Karpas-422 (cell line): ENCODE data around the gene CCDC184. TPM values are rescaled to one million over a fixed set of nuclear protein-coding genes. Genes with fewer than 3 reads are reported as not detected.

Source experiments
- DNase-seq: peaks from one replicate; pipeline ENCODE4 v3.0.0-alpha.2; 2015
- H2AFZ ChIP-seq: fragments of 200-600 bp; sonication (generic); 2 replicates; pipeline ENCODE4 v1.6.1; 2014; ENCODE audit warnings: antibody characterized with exemption, low read length, mixed read lengths
- H3K27ac ChIP-seq: fragments of 200-600 bp; sonication (generic); 2 replicates; pipeline ENCODE4 v1.5.1; 2014; ENCODE audit warnings: mild to moderate bottlenecking, low read length, moderate library complexity
- H3K27me3 ChIP-seq: fragments of 200-600 bp; sonication (generic); 2 replicates; pipeline ENCODE4 v1.6.1; 2014; ENCODE audit warnings: low read length, mixed read lengths
- H3K36me3 ChIP-seq: fragments of 200-600 bp; sonication (generic); 2 replicates; pipeline ENCODE4 v1.6.1; 2014; ENCODE audit warnings: low read length, mixed read lengths; ENCODE audit not compliant: insufficient read depth
- H3K4me1 ChIP-seq: fragments of 200-600 bp; sonication (generic); 2 replicates; pipeline ENCODE4 v1.6.1; 2014; ENCODE audit warnings: mild to moderate bottlenecking, low read length, mixed read lengths
- H3K4me2 ChIP-seq: fragments of 200-600 bp; sonication (generic); 2 replicates; pipeline ENCODE4 v1.6.1; 2014; ENCODE audit warnings: low read length, low read depth, mild to moderate bottlenecking; ENCODE audit not compliant: poor library complexity, severe bottlenecking
- H3K4me3 ChIP-seq: fragments of 200-600 bp; sonication (generic); 2 replicates; pipeline ENCODE4 v1.5.1; 2014; ENCODE audit warnings: mild to moderate bottlenecking, antibody characterized with exemption, low read length, mixed read lengths
- H3K79me2 ChIP-seq: fragments of 200-600 bp; sonication (generic); 2 replicates; pipeline ENCODE4 v1.6.1; 2014; ENCODE audit warnings: mild to moderate bottlenecking, low read length, mixed read lengths
- H3K9ac ChIP-seq: fragments of 200-600 bp; sonication (generic); 2 replicates; pipeline ENCODE4 v1.6.0; 2014; ENCODE audit warnings: low read length
- H3K9me2 ChIP-seq: fragments of 200-600 bp; sonication (generic), shearing (Covaris generic); replicated peaks from 2 replicates; pipeline ENCODE4 v1.6.0; 2014; ENCODE audit warnings: mild to moderate bottlenecking, low read length, moderate library complexity; ENCODE audit not compliant: insufficient read depth
- H3K9me3 ChIP-seq: fragments of 300-700, 200-600 bp; sonication (generic); 2 replicates; pipeline ENCODE4 v1.6.1; 2014; ENCODE audit warnings: low read length, mixed read lengths
- H4K20me1 ChIP-seq: fragments of 200-600 bp; sonication (generic); 2 replicates; pipeline ENCODE4 v1.6.1; 2014; ENCODE audit warnings: mild to moderate bottlenecking, antibody characterized with exemption, low read length, low read depth; ENCODE audit not compliant: insufficient read depth
- total RNA-seq: library from RNA; depleted of rRNA; stranded (reverse); fragments of >200 nt; shearing (Covaris generic); gene quantifications from 2 replicates; pipeline ENCODE4 v1.2.3, GENCODE V29; 2014; ENCODE audit warnings: low replicate concordance

The CCDC184 gene
- total RNA-seq, 1 experiment from 2014 or later = 1.2 TPM

DNA sequence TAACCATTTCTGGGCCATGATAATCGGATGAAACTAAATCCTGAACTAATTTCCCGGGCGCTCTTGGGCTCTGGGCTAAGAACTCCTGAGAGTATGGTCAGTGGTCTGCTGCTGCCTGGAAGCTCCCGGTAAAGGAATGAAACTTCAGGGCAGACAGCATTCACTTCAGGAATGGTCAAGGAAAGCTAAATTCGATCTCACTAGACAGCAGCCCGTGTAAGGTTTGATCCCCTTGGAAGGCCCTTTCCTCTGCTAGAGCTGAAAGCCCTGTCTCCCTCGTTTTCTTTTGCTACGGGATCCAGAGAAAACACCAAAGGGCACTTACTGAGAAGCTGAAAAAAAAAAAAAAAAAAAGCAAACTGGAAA is 26.8 kb upstream of the CCDC184 start:
- H3K4me3 ChIP-seq = peak overlapping the region; percentile 95
- no peaks in the 10 kb centered on the region for H3K27me3 ChIP-seq
- H3K4me2 ChIP-seq = peak overlapping the region; percentile 67
- H3K9me3 ChIP-seq = no peaks in the 10 kb centered on the region
- no peak overlapping the region; the same call in 1 of the 2 replicates for H2AFZ ChIP-seq
- H3K79me2 ChIP-seq = peaks cover 36% of the 10 kb centered on the region
- DNase-seq = no peak
- no peaks in the 10 kb centered on the region for H4K20me1 ChIP-seq
- peak overlapping the region; percentile 53; the same call in 1 of the 2 replicates for H3K27ac ChIP-seq
- H3K9ac ChIP-seq = peak overlapping the region; percentile 86
- peaks cover 20% of the 10 kb centered on the region for H3K4me1 ChIP-seq
- H3K9me2 ChIP-seq = no peaks in the 10 kb centered on the region
- H3K36me3 ChIP-seq = peaks cover 4% of the 10 kb centered on the region; the same call in 1 of the 2 replicates

DNA sequence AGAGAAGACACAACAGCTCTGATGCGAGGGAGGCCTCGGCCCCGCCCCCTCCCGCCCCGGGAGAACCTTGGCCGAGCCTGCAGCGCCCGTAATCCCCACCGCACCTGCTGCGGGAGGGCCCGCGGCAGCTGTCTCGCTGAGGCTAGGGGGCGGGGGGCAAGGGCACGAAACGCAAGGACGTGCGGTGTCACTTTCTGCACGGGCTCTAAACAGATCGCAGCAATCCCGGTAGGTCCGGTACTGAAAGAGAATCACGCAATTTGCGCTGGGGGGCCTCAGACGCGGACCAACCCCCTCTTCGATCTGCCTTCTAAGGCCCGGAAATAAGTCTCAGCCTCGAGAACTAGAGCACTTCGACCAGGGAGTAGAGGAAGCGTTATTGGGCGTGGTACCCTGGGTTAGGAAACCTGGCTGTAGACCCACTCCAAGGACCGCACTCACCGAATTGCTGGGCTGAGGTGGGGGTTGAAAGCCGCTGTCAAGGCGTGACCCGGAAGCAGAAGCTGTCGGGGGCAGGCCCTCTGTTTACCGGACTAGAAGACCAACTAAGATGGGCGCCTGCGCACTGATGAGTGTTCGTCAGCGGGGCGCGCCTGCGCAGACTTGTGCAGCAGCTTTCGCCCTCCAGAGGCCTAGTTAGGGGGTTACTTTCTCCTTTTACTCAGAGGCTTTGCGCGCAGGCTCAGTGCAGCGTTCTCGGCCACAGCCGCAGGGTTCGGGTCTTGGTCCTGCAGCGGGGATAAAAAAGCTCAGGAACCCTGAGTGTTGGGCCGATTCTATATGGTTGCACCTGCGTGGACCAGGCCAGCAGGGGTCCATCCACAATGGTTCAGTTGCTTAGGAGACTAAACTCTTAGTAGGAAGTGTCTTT is 26.2 kb upstream of the CCDC184 start, which contains the start of gene ASB8:
Gene ASB8, minus strand, starts transcription at position 498 of the 871 bp plus-strand sequence. CDS start 4,019 bp downstream, outside the sequence.
- H3K36me3 ChIP-seq = peaks cover 4% of the 10 kb centered on the region; the same call in 1 of the 2 replicates
- peak within 1 kb of the TSS; percentile 53 for H3K27ac ChIP-seq
- no peaks in the 10 kb centered on the region for H3K27me3 ChIP-seq
- H3K9me3 ChIP-seq = no peaks in the 10 kb centered on the region
- peak; percentile 99 for DNase-seq
- peak within 1 kb of the TSS; percentile 77 for H2AFZ ChIP-seq
- H3K4me3 ChIP-seq = peak within 1 kb of the TSS; percentile 95
- no peaks in the 10 kb centered on the region for H4K20me1 ChIP-seq
- H3K9me2 ChIP-seq = no peaks in the 10 kb centered on the region
- peak within 1 kb of the TSS; percentile 86 for H3K9ac ChIP-seq
- H3K4me2 ChIP-seq = peak within 1 kb of the TSS; percentile 67
- H3K4me1 ChIP-seq = peaks cover 20% of the 10 kb centered on the region
- peaks cover 34% of the 10 kb centered on the region for H3K79me2 ChIP-seq

- H3K9ac ChIP-seq = peak overlapping the region; percentile 68
- DNase-seq = no peak
- peaks cover 20% of the 10 kb centered on the region for H3K4me1 ChIP-seq
Measured at GRCh38 chr12:48157889-48158370, 25.5 kb upstream of the CCDC184 start.

DNA sequence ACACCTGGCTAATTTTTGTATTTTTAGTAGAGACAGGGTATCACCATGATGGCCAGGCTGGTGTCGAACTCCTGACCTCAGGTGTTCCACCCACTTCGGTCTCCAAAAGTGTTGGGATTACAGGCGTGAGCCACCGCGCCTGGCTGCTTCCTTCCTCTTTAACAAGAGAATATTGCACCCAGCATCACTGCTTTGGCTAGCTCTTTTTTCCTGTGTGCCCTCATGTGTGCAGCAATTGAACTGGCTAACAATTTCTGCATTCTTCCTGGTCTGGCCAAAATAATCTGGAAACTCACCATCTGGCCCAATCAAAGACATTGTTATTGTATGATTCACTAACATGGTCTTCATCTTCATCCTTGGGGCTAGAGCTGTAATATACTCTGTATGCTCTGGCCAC is 23.4 kb upstream of the CCDC184 start:
- Histone ChIP-seq H3K4me1 (peaks cover 20% of the 10 kb centered on the region), H3K4me2 (no peak overlapping the region), H3K27ac (no peak overlapping the region), H4K20me1 (no peaks in the 10 kb centered on the region), H3K4me3 (no peak overlapping the region), H3K9me3 (no peaks in the 10 kb centered on the region), H3K36me3 (no peaks in the 10 kb centered on the region), H2AFZ (no peak overlapping the region), H3K9ac (no peak overlapping the region), H3K27me3 (no peaks in the 10 kb centered on the region), H3K9me2 (no peaks in the 10 kb centered on the region), H3K79me2 (peaks cover 15% of the 10 kb centered on the region)
- no peak for DNase-seq

More at GRCh38 chr12:48157889-48158370, 25.5 kb upstream of the CCDC184 start:
- Histone ChIP-seq H3K4me3 (peak overlapping the region; percentile 95), H3K36me3 (peaks cover 3% of the 10 kb centered on the region; the same call in 1 of the 2 replicates), H3K9me3 (no peaks in the 10 kb centered on the region), H3K27me3 (no peaks in the 10 kb centered on the region), H3K27ac (peak overlapping the region; percentile 38), H3K9me2 (no peaks in the 10 kb centered on the region), H3K4me2 (peak overlapping the region; percentile 67), H4K20me1 (no peaks in the 10 kb centered on the region), H2AFZ (peak overlapping the region; percentile 70), H3K79me2 (peaks cover 30% of the 10 kb centered on the region)

GRCh38 chr12:48160807-48161206 is 22.6 kb upstream of the CCDC184 start:
- no peak overlapping the region for H2AFZ ChIP-seq
- H3K9ac ChIP-seq = no peak overlapping the region
- H4K20me1 ChIP-seq = no peaks in the 10 kb centered on the region
- no peaks in the 10 kb centered on the region for H3K9me2 ChIP-seq
- peaks cover 20% of the 10 kb centered on the region for H3K4me1 ChIP-seq
- H3K79me2 ChIP-seq = peaks cover 13% of the 10 kb centered on the region
- no peaks in the 10 kb centered on the region for H3K27me3 ChIP-seq
- H3K27ac ChIP-seq = no peak overlapping the region
- no peak overlapping the region for H3K4me2 ChIP-seq
- no peaks in the 10 kb centered on the region for H3K9me3 ChIP-seq
- H3K4me3 ChIP-seq = no peak overlapping the region
- DNase-seq = peak; percentile 61
- no peaks in the 10 kb centered on the region for H3K36me3 ChIP-seq

- Histone ChIP-seq H4K20me1 (no peaks in the 10 kb centered on the region), H3K9ac (no peak overlapping the region), H3K79me2 (no peaks in the 10 kb centered on the region), H3K4me3 (no peak overlapping the region), H3K4me2 (no peak overlapping the region), H3K9me2 (no peaks in the 10 kb centered on the region), H2AFZ (no peak overlapping the region), H3K27ac (no peak overlapping the region), H3K27me3 (no peaks in the 10 kb centered on the region), H3K36me3 (no peaks in the 10 kb centered on the region), H3K4me1 (peaks cover 6% of the 10 kb centered on the region), H3K9me3 (no peaks in the 10 kb centered on the region)
- no peak for DNase-seq
Measured at GRCh38 chr12:48163150-48163747, 20.2 kb upstream of the CCDC184 start.

DNA sequence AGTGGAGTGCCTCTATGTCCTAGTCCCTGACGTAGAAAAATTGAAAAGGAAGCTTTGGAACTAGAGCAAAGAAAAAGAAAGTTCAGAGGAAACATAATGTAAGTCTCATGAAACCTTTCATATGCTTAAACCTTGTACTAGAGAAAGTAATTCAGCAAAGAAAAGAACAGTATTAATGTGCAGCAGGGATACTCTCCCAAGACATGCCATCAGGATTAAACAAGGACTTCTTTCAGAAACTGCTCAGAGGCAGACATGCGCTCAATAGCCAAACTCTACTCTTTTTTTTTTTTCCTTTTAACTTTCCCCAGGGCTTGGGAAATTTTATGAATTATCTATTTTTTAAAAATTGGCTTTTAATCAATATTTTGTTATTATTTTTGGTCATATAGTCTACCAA is 19.0 kb upstream of the CCDC184 start:
- no peak for DNase-seq
- H3K9ac ChIP-seq = no peak overlapping the region
- H3K4me1 ChIP-seq = peaks cover 6% of the 10 kb centered on the region; the same call in 1 of the 2 replicates
- no peak overlapping the region for H2AFZ ChIP-seq
- no peaks in the 10 kb centered on the region for H4K20me1 ChIP-seq
- no peaks in the 10 kb centered on the region for H3K79me2 ChIP-seq
- H3K27ac ChIP-seq = no peak overlapping the region
- H3K36me3 ChIP-seq = no peaks in the 10 kb centered on the region
- H3K9me2 ChIP-seq = no peaks in the 10 kb centered on the region
- no peaks in the 10 kb centered on the region for H3K27me3 ChIP-seq
- no peak overlapping the region for H3K4me2 ChIP-seq
- H3K9me3 ChIP-seq = no peaks in the 10 kb centered on the region
- no peak overlapping the region for H3K4me3 ChIP-seq
